Lung microvascular endothelial cell (primary cell): ENCODE results near the gene ATP10A. TPM values are rescaled to one million over a fixed set of nuclear protein-coding genes. Genes with fewer than 3 reads are reported as not detected.

Experiments used
- DNase-seq, 2 donors: peaks; one replicate each; pipeline versions ENCODE4 v3.0.0 to v3.0.0-alpha.2; 2010; ENCODE audit warnings: low read depth in 2 of 2
- total RNA-seq: library from RNA; depleted of rRNA; stranded (reverse); fragments of >200 nt; gene quantifications from 2 replicates; pipeline ENCODE4 v1.2.1, GENCODE V29; 2014

Gene ATP10A
- total RNA-seq, 1 donor from 2014 or later = not detected

- DNase-seq = no peak
These were observed 69.6 kb downstream of the ATP10A start for GRCh38 chr15:25793354-25794050.

GRCh38 chr15:25792128-25792527, 71.0 kb downstream of the ATP10A start:
- no peak for DNase-seq

GRCh38 chr15:25790000-25790660, 73.0 kb downstream of the ATP10A start:
- no peak for DNase-seq

- DNase-seq = no peak
These were observed 73.5 kb downstream of the ATP10A start for GRCh38 chr15:25789616-25789999.

- no peak for DNase-seq
These were observed 73.9 kb downstream of the ATP10A start for GRCh38 chr15:25789211-25789610.

GRCh38 chr15:25787855-25788520, 75.1 kb downstream of the ATP10A start:
- no peak for DNase-seq

GRCh38 chr15:25787381-25787780, 75.7 kb downstream of the ATP10A start:
- no peak for DNase-seq

- DNase-seq = no peak
These were observed 77.1 kb downstream of the ATP10A start for GRCh38 chr15:25786040-25786439.

GRCh38 chr15:25785641-25786025, 77.5 kb downstream of the ATP10A start:
- no peak for DNase-seq

GRCh38 chr15:25784876-25785640, 78.1 kb downstream of the ATP10A start:
- no peak for DNase-seq

- DNase-seq = no peak
These were observed 79.3 kb downstream of the ATP10A start for GRCh38 chr15:25783607-25784540.

- no peak for DNase-seq
These were observed 80.0 kb downstream of the ATP10A start for GRCh38 chr15:25783134-25783533.

GRCh38 chr15:25780479-25781255, 82.5 kb downstream of the ATP10A start:
- no peak for DNase-seq

- no peak for DNase-seq
These were observed 85.0 kb downstream of the ATP10A start for GRCh38 chr15:25778161-25778560.

- no peak for DNase-seq
These were observed 86.1 kb downstream of the ATP10A start for GRCh38 chr15:25777037-25777436.

GRCh38 chr15:25776071-25776746, 86.9 kb downstream of the ATP10A start:
- no peak for DNase-seq

- DNase-seq = no peak
These were observed 87.7 kb downstream of the ATP10A start for GRCh38 chr15:25775317-25775912.

GRCh38 chr15:25774871-25775270, 88.3 kb downstream of the ATP10A start:
- DNase-seq = no peak

GRCh38 chr15:25773248-25773647, 89.9 kb downstream of the ATP10A start:
- DNase-seq = no peak
